Stimulated activated CD4-positive, alpha-beta T cell treated with anti-CD3 and anti-CD28 coated beads, Interleukin-4, amount 100 ng/mL, for 24 hours (primary cell): ENCODE results near the gene ABCF2.

ENCODE experiments used
- DNase-seq: peaks from one replicate; pipeline ENCODE4 v3.0.0-alpha.2; 2020

ABCF2 gene

DNA sequence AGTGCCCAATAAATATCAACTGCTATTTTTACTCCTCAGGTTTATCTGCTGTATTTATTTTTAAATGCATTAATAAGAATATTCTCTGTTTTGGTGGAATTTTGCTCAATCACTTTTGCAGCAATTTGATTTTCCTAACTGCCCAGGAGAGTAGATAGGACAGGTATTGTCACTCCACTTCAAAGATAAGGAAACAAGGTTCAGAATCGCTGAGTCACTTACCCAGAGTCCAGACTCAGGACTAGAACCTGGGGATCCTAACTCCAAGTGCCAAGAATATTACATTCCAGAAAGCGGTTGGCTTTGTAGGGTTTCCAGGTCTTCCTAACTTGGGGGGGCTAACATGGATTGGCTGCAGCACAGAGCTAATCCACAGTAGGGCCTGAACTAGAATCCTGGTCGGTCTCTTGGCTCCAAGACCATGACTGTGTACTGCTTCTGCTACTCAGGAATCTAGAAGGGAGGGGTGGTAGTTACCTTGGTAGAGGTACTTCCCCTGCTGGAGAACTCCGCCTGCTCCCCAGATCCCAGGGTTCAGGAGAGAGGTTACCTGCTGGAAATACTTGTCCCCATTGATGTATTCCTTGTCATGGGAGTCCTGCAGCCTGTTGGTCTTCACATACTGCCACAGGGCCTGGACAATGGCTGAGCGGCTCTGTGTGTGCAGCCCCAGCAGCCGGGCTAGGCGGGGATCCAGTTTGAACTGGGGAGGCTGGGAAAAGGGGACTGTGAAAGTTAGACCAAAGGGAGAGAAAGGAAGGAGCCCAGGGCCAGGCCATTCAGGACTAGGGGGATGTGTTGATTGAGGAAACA is 14.1 kb upstream of the ABCF2 start:
- no peak for DNase-seq

DNA sequence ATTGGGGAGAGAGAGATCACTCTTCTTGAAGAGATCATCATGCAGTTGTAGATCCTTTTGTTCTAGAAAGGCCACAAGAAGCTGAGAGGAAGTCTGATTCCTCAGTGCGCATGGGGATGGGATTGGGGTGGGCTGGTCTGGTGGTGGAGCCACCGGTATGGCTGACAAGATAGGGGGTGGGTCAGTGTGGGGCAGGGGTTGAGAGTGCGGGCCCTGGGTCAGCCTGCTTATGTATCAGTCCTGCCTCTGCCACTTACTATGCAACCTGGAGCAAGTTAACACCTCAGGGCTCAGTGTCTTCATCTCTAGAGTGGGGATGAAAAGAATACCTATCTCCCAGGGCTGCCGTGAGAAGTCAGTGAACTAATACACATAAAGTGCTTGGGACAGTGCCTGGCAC is 13.5 kb upstream of the ABCF2 start:
- DNase-seq = no peak

- DNase-seq = no peak
These were observed 12.9 kb upstream of the ABCF2 start for GRCh38 chr7:151239837-151240459.

DNA sequence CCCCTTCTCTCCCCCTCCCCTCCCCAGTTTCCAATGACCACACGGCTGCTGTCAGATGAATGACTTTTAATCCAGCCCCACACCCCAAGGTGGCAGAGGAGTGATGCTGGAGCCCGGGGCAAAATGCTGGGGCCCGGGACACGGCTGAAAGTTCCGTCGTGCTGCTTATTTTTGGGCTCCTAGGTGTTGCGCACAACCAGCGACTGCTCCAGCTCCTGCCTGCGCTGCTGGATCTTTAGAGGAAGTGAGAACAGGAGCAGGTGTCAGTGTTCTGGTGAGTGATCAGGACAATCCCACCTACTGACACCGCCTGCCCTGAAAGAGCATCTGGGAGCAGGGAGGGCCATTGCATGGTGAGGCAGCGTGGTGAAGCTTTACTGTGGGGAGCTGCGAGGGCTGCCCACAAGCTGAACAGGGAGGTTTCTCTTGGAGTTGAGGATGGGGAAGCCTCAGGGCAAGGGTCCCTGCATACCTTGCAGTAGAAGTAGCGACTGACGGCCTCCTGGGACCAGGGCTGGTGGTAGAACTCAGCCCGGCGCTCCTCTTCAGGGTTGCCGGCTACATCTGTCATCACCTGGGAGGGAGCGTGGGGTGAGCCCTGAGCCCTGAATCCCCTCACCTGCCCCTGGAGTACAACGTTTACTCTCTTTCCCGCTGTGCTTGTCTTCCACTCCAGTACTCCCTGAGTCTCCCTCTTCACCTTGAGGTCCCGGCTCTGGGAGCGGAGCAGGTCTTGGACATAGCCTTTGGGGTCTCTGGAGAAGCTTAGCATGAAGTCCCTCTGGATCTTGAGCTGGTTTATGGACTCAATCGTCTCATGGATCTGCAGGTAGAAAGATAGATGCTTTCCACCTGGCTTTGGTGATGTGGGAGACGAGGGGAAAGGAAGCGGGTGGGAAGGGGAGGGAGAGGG is 12.2 kb upstream of the ABCF2 start:
- DNase-seq = no peak

DNA sequence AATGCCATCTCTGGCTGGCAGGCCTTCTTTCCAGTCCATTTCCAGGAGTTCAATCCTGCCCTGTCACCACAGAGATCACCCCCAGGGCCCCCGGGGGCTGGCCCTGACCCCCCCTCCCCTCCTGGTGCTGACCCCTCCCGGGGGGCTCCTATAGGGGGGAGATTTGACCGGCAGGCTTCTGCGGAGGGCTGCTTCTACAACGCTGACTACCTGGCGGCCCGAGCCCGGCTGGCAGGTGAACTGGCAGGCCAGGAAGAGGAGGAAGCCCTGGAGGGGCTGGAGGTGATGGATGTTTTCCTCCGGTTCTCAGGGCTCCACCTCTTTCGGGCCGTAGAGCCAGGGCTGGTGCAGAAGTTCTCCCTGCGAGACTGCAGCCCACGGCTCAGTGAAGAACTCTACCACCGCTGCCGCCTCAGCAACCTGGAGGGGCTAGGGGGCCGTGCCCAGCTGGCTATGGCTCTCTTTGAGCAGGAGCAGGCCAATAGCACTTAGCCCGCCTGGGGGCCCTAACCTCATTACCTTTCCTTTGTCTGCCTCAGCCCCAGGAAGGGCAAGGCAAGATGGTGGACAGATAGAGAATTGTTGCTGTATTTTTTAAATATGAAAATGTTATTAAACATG is 11.3 kb upstream of the ABCF2 start:
- no peak for DNase-seq

- no peak for DNase-seq
These were observed 10.5 kb upstream of the ABCF2 start for GRCh38 chr7:151237244-151238189.

GRCh38 chr7:151236406-151236805 is 9.4 kb upstream of the ABCF2 start:
- no peak for DNase-seq

- DNase-seq = no peak
These were observed 8.2 kb upstream of the ABCF2 start for GRCh38 chr7:151235091-151235787.

DNA sequence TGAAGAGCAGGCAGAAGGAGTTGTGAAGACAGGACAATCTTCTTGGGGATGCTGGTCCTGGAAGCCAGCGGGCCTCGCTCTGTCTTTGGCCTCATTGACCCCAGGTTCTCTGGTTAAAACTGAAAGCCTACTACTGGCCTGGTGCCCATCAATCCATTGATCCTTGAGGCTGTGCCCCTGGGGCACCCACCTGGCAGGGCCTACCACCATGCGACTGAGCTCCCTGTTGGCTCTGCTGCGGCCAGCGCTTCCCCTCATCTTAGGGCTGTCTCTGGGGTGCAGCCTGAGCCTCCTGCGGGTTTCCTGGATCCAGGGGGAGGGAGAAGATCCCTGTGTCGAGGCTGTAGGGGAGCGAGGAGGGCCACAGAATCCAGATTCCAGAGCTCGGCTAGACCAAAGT is 6.8 kb upstream of the ABCF2 start:
- DNase-seq = no peak

DNA sequence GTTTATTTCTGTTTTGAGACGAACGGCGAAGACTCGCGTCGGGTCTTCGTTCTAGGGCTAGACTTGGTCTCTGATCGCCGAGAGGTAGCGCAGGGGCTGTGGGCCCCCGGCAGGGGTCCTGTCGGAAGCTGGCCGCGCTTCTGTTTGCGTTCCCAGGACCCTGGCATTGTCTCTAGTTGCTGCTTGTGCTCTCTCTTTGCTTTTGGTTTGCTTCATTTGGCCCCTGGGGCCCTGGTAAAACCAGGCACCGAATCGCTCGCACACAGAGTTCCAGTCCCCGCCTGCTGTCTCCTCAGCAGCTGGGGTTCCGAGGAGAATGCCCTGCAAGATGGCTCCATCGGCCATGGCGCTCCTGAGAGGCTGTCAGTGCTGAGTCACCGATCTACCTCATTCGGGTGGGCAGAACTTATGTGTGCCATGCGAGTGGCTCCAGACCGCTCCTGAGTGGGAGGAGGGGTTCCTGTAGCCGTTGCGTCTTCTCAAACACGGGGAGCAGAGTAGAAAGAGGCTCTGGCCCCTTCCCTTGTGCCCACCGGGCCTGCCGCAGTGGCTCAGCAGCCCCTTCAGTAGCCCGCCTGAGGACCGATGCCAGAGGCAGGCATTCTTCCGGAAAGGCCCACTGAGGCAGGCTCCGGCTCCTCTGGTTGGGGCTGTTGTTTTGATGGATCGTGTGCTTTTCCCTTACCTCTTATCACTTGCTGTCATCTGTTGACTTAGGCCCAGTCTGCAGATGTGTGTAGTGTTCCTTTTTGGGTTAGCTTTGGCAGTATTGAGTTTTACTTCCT is 6.1 kb upstream of the ABCF2 start:
- DNase-seq = peak; percentile 85

DNA sequence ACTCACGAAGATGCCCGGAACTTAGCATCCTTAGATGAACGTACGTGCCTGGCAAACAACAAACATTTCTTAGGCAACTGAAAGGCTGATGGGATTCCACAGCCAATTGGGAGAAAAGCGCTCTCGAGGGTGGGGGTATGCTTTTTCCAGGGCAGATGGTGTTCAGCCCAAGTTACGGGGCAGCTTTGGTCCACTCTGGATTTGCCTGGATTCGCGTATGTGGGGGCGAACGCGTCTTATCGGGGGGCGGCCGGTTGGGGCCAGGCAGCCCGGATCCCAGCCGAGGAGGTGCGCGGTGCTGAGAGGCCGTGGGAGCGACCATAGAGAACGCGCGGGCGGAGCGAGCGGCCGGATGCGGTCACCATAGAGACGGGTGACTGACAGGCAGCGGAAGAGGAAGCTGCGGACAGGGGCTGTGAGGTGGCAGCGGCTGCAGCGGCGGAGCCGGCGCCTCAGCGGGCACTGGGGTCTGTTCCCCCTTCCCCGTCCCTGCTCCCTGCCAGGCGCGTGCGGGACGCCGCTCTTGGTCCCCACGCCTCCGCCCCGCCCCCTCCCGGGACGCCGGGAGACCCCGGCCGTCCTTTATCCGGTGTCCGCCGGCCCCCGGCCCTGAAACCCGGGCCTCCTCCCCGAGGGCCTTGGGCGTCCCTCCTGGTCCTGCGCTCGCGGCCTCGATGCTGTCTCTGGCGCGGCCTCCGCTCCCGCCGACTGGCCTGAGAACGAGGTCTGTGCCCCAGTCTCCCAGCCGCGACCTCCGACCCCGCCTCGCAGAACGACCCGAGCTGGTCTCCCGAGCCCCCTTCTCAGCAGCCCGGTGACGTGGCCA is 5.3 kb upstream of the ABCF2 start, which contains the start of gene CHPF2:
TSS of gene CHPF2 (plus strand) at position 393 of the 826 bp plus-strand sequence. CDS start 1,529 bp downstream, outside the sequence.
- peak; percentile 92 for DNase-seq

- no peak for DNase-seq
These were observed 4.1 kb upstream of the ABCF2 start for GRCh38 chr7:151231080-151231479.

GRCh38 chr7:151229249-151229648 is 2.2 kb upstream of the ABCF2 start:
- DNase-seq = no peak

- DNase-seq = no peak
These were observed 1.2 kb upstream of the ABCF2 start for GRCh38 chr7:151228024-151228866.

GRCh38 chr7:151226560-151226874 is 488 bp downstream of the ABCF2 start:
- DNase-seq = no peak

DNA sequence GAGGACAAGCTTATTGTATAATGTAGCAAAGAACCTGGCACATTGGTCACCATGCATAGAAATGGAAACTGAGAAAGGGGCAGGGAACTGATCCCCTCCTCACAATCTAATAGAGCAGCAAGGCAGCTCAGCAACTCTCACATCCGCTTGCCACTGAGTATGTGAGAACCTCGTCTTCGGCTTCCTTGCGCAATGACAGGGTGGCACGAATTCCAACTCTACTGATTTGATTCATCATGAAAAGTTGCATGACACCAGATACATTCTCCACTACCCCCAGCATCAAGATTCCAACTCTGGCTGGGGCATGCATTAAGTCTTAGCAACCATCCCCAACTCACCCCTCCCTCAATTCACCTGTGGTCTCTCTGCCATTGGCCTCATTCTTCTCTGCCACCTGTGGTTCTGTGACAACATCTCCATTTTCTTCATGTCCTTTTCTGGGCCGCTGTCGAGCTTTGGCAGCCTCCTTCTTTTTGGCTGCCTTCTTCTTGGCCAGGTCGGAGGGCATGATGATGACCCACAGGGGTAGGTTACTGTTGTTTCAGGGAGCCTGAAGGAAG is 976 bp downstream of the ABCF2 start:
- no peak for DNase-seq

DNA sequence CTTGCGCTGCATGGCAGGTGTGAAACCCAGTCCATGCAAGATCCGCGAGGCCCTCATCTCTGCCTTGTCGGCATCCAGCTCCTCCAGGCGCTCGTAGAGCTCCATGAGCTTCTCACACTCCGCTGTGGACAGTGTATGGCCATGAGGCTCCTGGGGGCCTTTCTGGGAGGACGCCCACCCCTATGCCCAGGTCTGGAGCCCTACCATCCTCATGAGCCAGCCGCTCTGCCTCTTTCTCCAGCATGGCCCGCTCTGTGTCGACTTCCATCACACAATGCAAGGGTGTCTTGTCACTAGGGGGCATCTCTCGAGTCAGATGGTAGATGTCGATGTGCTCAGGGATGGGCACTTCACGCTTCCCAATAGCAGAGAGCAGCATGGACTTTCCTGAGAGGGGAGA is 3.3 kb downstream of the ABCF2 start:
- DNase-seq = no peak

- DNase-seq = no peak
These were observed 8.8 kb downstream of the ABCF2 start for GRCh38 chr7:151218170-151218569.
